Left renal pelvis (tissue), 4 donors: Measurements from ENCODE around the gene C19orf33. TPM values are rescaled to one million over a fixed set of nuclear protein-coding genes. Genes with fewer than 3 reads are reported as not detected.

Experiments
- DNase-seq, 4 donors: peaks; one replicate each; pipeline ENCODE4 v3.0.0-alpha.2; 2013; ENCODE audit warnings: low read depth in 4 of 4, low spot score in 3 of 4
- polyA plus RNA-seq, 4 donors: library from polyadenylated mRNA; unstranded; fragments of 120-200 nt; gene quantifications; one replicate each; pipeline ENCODE4 v1.2.1, GENCODE V29; 2013; ENCODE audit not compliant: insufficient read length in 4 of 4

Gene C19orf33
- polyA plus RNA-seq, 4 donors: 7.1 to 20.6 (median 11.5) TPM

- no peak for DNase-seq
Observed at GRCh38 chr19:38308006-38308766, 4.1 kb downstream of the C19orf33 start.

- no peak for DNase-seq
Observed at GRCh38 chr19:38308926-38309614, 5.0 kb downstream of the C19orf33 start.

- DNase-seq: no peak
Observed at GRCh38 chr19:38309615-38310278, 5.7 kb downstream of the C19orf33 start.

- no peak for DNase-seq
Observed at GRCh38 chr19:38310279-38310670, 6.2 kb downstream of the C19orf33 start.

- DNase-seq: no peak
Observed at GRCh38 chr19:38310986-38311385, 6.9 kb downstream of the C19orf33 start.

GRCh38 chr19:38315657-38316476, 11.8 kb downstream of the C19orf33 start, which contains the start of gene YIF1B:
TSS of gene YIF1B (minus strand) at chr19:38315947. CDS start at chr19:38315917, 30 bp downstream.
- peak; percentile 87 to 91 (median 90) for DNase-seq

GRCh38 chr19:38316477-38317067, 12.5 kb downstream of the C19orf33 start:
- no peak for DNase-seq

- no peak for DNase-seq
Observed at GRCh38 chr19:38317104-38317612, 13.1 kb downstream of the C19orf33 start.

GRCh38 chr19:38318660-38319059, 14.6 kb downstream of the C19orf33 start:
- no peak for DNase-seq

GRCh38 chr19:38319421-38320258, 15.6 kb downstream of the C19orf33 start, which contains the start of gene KCNK6:
TSS of gene KCNK6 (plus strand) at chr19:38319845. CDS start at chr19:38319951, 106 bp downstream.
- no peak for DNase-seq

GRCh38 chr19:38320969-38321339, 16.9 kb downstream of the C19orf33 start:
- no peak for DNase-seq

- DNase-seq: no peak
Observed at GRCh38 chr19:38321646-38322196, 17.7 kb downstream of the C19orf33 start.

GRCh38 chr19:38323291-38323690, 19.2 kb downstream of the C19orf33 start:
- DNase-seq: no peak

- no peak for DNase-seq
Observed at GRCh38 chr19:38324431-38324830, 20.4 kb downstream of the C19orf33 start.

- no peak for DNase-seq
Observed at GRCh38 chr19:38326591-38326990, 22.5 kb downstream of the C19orf33 start.

GRCh38 chr19:38329651-38330050, 25.6 kb downstream of the C19orf33 start:
- no peak for DNase-seq

- DNase-seq: no peak
Observed at GRCh38 chr19:38331728-38332127, 27.7 kb downstream of the C19orf33 start.

- DNase-seq: no peak
Observed at GRCh38 chr19:38333245-38333644, 29.2 kb downstream of the C19orf33 start.
